Panc1 (cell line): ENCODE data around the gene CD93. TPM values are rescaled to one million over a fixed set of nuclear protein-coding genes. Genes with fewer than 3 reads are reported as not detected.

Experiments used
- ATAC-seq: fragments of 200-7000 bp; cut with Tn5 transposase; 2 replicates; pipeline ENCODE4 v1.9.1; 2020; ENCODE audit warnings: mild to moderate bottlenecking, moderate library complexity
- BruUV-seq: library from RNA; stranded (reverse); fragments of 400-500 nt; replicated peaks from 2 replicates; lab custom pipeline; 2021; lab: Mats Ljungman, UMichigan
- CTCF ChIA-PET: fragments of 300-600 bp; sonication (Branson Sonifier 250); formaldehyde crosslinking; loops from one replicate; lab custom pipeline; 2022; ENCODE audit warnings: antibody characterized with exemption; lab: Charles Lee
- POLR2A ChIA-PET: fragments of 300-600 bp; sonication (Branson Sonifier 250); formaldehyde crosslinking; loops from one replicate; lab custom pipeline; 2022; ENCODE audit warnings: antibody characterized with exemption; lab: Charles Lee
- DNase-seq: peaks from one replicate; pipeline ENCODE4 v3.0.0-alpha.2; 2010; ENCODE audit warnings: low read depth, low spot score
- H3K27ac ChIP-seq: 2 replicates; pipeline ENCODE4 v1.5.1; 2011; ENCODE audit warnings: mild to moderate bottlenecking, low read length, inconsistent platforms
- H3K27me3 ChIP-seq: fragments of 200-500 bp; sonication (Bioruptor generic); 2 replicates; pipeline ENCODE4 v1.6.0; 2014; ENCODE audit warnings: low read length, inconsistent platforms; ENCODE audit not compliant: control insufficient read depth, insufficient read depth
- H3K36me3 ChIP-seq: fragments of 200-500 bp; sonication (Bioruptor generic); 2 replicates; pipeline ENCODE4 v1.5.1; 2014; ENCODE audit warnings: inconsistent platforms, mild to moderate bottlenecking, low read length, moderate library complexity; ENCODE audit not compliant: control insufficient read depth, insufficient read depth
- H3K4me1 ChIP-seq: 2 replicates; pipeline ENCODE4 v1.5.1; 2011; ENCODE audit warnings: inconsistent platforms, mild to moderate bottlenecking, low read length, moderate library complexity; ENCODE audit not compliant: control insufficient read depth, insufficient read depth
- H3K4me3 ChIP-seq, 2 experiments: 2 replicates each; pipeline ENCODE4 v1.5.1; 2011 to 2012; ENCODE audit warnings: low read depth in 2 of 2, low read length in 2 of 2, mild to moderate bottlenecking in 2 of 2, inconsistent platforms in 1 of 2, moderate library complexity in 1 of 2
- H3K9me3 ChIP-seq: fragments of 200-500 bp; sonication (Bioruptor generic); 2 replicates; pipeline ENCODE4 v1.5.1; 2014; ENCODE audit warnings: low read depth, mild to moderate bottlenecking, inconsistent platforms, low read length, moderate library complexity; ENCODE audit not compliant: control insufficient read depth, insufficient read depth
- CTCF ChIP-seq: fragments of 450-650 bp; IDR thresholded peaks from 2 replicates; pipeline ENCODE4 v1.5.1; 2017; ENCODE audit warnings: mild to moderate bottlenecking
- POLR2AphosphoS5 ChIP-seq: IDR thresholded peaks from 2 replicates; pipeline ENCODE4 v1.6.1; 2012; ENCODE audit warnings: mild to moderate bottlenecking, low read depth, low read length, moderate library complexity
- REST ChIP-seq, 2 experiments: IDR thresholded peaks; 2 replicates each; pipeline ENCODE4 v1.6.1; 2011 to 2012; ENCODE audit warnings: low read depth in 2 of 2, control low read depth in 1 of 2, low read length in 1 of 2, mild to moderate bottlenecking in 1 of 2, moderate library complexity in 1 of 2; ENCODE audit not compliant: insufficient read depth in 1 of 2
- SIN3A ChIP-seq: IDR thresholded peaks from 2 replicates; pipeline ENCODE4 v1.6.1; 2012; ENCODE audit warnings: low read depth, mild to moderate bottlenecking, low read length, moderate library complexity, borderline replicate concordance; ENCODE audit not compliant: insufficient read depth
- TCF7L2 ChIP-seq: IDR thresholded peaks from 2 replicates; pipeline ENCODE4 v1.6.1; 2011; ENCODE audit warnings: mild to moderate bottlenecking, low read depth, low read length, inconsistent platforms
- in situ Hi-C: cut with HindIII; loops from 2 replicates; pipeline ENCODE4 v1.10.0; 2016; ENCODE audit warnings: low sequenced_read_pairs, low pct_unique_long_range_greater_than_20kb
- intact Hi-C: fragments of 100-400 bp; cut with micrococcal nuclease; formaldehyde crosslinking; loops from one replicate; pipeline ENCODE4 v1.10.0; 2022; ENCODE audit not compliant: unreplicated experiment
- total RNA-seq: library from RNA; stranded (reverse); gene quantifications from one replicate; pipeline ENCODE4 v1.2.1, GENCODE V29; 2021; ENCODE audit not compliant: unreplicated experiment

Gene CD93
- total RNA-seq, 1 experiment from 2014 or later = 0.10 TPM

- Histone ChIP-seq H3K27ac (no peak overlapping the region), H3K36me3 (no peaks in the 10 kb centered on the region), H3K9me3 (no peaks in the 10 kb centered on the region), H3K27me3 (no peaks in the 10 kb centered on the region), H3K4me3 (no peak overlapping the region), H3K4me1 (no peaks in the 10 kb centered on the region)
- no peak for ATAC-seq
- ChIA-PET CTCF (no interaction called here), POLR2A (no interaction called here)
- intact Hi-C loops = no loop called here
- BruUV-seq = no TSS peak
- TF ChIP-seq REST (IDR thresholded peaks at IDR 0.05; ENCODE audit: insufficient read depth in 1 of 2, low read depth in 2 of 2, low read length in 1 of 2) (no peak), SIN3A (no peak), TCF7L2 (no peak), POLR2AphosphoS5 (no peak), CTCF (no peak)
- DNase-seq = no peak
- in situ Hi-C loops = no loop called here
Observed at GRCh38 chr20:23132930-23133559, 46.9 kb upstream of the CD93 start.

- BruUV-seq = no TSS peak
- Histone ChIP-seq H3K27ac (no peak overlapping the region), H3K4me3 (no peak overlapping the region), H3K36me3 (no peaks in the 10 kb centered on the region), H3K9me3 (no peaks in the 10 kb centered on the region), H3K4me1 (no peaks in the 10 kb centered on the region), H3K27me3 (no peaks in the 10 kb centered on the region)
- in situ Hi-C loops = no loop called here
- DNase-seq (no peak), ATAC-seq (no peak)
- intact Hi-C loops = no loop called here
- TF ChIP-seq CTCF = no peak
- TF ChIP-seq SIN3A = no peak
- ChIA-PET POLR2A (no interaction called here), CTCF (no interaction called here)
Observed at GRCh38 chr20:23132293-23132929, 46.3 kb upstream of the CD93 start.
